ENCODE measurements around the gene SMURF1.
A peak's percentile ranks its signal among the peaks of the same experiment; 100 is the strongest.
"Not testable (repeated sequence)": the region's sequence is repeated elsewhere in the genome, so short reads cannot be mapped to it uniquely, and the experiment has no call there.

The SMURF1 gene

DNA sequence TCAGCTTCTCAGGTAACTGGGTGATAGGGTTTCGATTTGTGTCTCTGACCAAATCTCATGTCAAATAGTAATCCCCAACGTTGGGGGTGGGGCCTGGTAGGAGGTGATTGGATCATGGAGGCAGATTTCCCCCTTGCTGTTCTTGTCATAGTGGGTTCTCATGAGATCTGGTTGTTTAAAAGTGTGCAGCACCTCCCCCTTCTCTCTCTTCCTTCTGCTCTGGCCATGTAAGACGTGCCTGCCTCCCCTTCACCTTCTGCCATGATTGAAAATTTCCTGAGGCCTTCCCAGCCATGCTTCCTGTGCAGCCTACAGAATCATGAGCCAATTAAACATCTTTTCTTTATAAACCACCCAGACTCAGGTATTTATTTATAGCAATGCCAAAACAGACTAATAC, 21.9 kb upstream of the SMURF1 start:
- DNase-seq = no peak
- Mint-ChIP-seq H3K27ac (no peak overlapping the region), H3K4me3 (no peak overlapping the region), H3K4me1 (no peaks in the 10 kb centered on the region), H3K9me3 (no peaks in the 10 kb centered on the region), H3K36me3 (no peaks in the 10 kb centered on the region), H3K27me3 (peaks cover 22% of the 10 kb centered on the region)
- CTCF ChIA-PET = no interaction called here

DNA sequence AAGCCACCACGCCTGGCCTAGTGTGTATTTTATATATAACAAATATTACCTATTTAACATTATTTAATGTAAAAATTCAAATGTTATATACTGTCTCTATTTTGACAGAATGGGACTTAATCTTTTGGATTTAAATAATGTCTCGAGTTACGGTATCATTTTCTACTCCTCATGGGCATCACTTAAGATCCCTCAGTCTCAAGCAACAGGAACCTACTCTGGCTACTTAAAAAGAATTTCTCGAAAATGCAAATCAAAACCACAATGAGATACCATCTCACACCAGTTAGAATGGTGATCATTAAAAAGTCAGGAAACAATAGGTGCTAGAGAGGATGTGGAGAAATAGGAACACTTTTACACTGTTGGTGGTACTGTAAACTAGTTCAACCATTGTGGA, 19.8 kb upstream of the SMURF1 start:
- H3K4me1 Mint-ChIP-seq, H3K27ac Mint-ChIP-seq, CTCF ChIA-PET, H3K36me3 Mint-ChIP-seq, H3K4me3 Mint-ChIP-seq, DNase-seq, H3K9me3 Mint-ChIP-seq: not testable (repeated sequence)
- peaks cover 21% of the 10 kb centered on the region for H3K27me3 Mint-ChIP-seq

DNA sequence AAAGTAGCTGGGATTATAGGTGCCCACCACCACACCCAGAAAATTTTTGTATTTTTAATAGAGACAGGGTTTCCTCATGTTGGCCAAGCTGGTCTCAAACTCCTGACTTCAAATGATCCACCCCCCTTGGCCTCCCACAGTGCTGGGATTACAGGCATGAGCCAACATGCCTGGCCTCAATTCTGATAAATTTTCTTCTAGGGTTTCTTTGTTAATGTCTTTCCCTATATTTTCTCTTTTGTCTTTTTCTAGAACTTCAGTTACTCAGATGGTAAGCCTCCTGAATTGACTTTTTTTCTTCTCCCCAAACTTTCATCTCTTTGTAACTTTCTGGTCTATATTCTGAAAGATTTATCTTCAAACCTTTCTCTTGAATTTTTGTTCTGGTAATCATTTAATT, 12.7 kb upstream of the SMURF1 start:
- Mint-ChIP-seq H3K4me1 (no peaks in the 10 kb centered on the region), H3K27ac (no peak overlapping the region), H3K4me3 (no peak overlapping the region), H3K9me3 (no peaks in the 10 kb centered on the region), H3K36me3 (no peaks in the 10 kb centered on the region), H3K27me3 (peaks cover 26% of the 10 kb centered on the region)
- no peak for DNase-seq
- CTCF ChIA-PET = no interaction called here

- no peaks in the 10 kb centered on the region for H3K36me3 Mint-ChIP-seq
- no peak for DNase-seq
- CTCF ChIA-PET = no interaction called here
- peaks cover 26% of the 10 kb centered on the region for H3K27me3 Mint-ChIP-seq
- no peak overlapping the region for H3K27ac Mint-ChIP-seq
- H3K4me1 Mint-ChIP-seq = no peaks in the 10 kb centered on the region
- no peaks in the 10 kb centered on the region for H3K9me3 Mint-ChIP-seq
- no peak overlapping the region for H3K4me3 Mint-ChIP-seq
Measured at GRCh38 chr7:99155211-99155610, 11.3 kb upstream of the SMURF1 start.

DNA sequence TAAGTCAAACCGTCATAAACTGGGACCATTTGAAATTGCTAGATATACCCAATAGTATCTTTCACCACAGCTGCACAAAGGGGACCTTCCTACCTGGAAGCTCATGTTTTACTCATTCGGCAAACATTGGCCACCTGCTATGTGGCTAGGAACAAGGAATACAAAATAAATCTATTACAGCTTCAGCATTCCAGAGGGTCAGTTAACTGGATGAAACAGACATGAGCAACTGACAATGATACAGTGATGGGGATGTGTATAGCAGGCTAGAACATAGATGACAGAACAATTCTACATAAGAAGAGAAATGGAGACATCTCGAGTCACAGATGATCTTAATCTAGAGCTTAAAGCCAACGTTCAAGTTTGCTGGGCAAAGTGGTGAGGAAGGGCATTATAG, 3.1 kb upstream of the SMURF1 start:
- CTCF ChIA-PET = interaction anchor here (0.6 kb wide), 1 partner anchor 176 kb away, joined by 3 read pairs; no protein-coding TSS in a partner anchor
- Mint-ChIP-seq H3K27me3 (peaks cover 15% of the 10 kb centered on the region), H3K36me3 (no peaks in the 10 kb centered on the region), H3K9me3 (no peaks in the 10 kb centered on the region), H3K4me3 (no peak overlapping the region), H3K27ac (no peak overlapping the region), H3K4me1 (peaks cover 20% of the 10 kb centered on the region)
- DNase-seq = no peak

DNA sequence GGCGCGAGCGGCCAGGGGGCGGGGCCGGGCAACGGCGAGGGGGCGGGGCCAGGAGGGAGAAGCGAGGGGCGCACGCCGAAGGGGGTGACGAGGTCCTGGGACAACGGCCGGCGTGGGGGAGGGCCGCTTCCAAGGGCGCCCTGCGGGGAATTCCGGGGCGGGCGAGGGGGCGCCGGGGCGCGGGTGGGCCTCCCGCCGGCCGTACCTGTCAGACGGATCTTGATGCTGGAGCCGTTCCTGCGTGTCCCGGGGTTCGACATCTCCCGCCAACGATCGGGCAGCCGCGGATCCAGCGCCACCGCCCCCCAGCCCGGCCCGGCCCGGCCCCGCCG, 421 bp downstream of the SMURF1 start:
- Mint-ChIP-seq H3K4me1 (peaks cover 41% of the 10 kb centered on the region), H3K27me3 (peaks cover 11% of the 10 kb centered on the region), H3K9me3 (no peaks in the 10 kb centered on the region), H3K4me3 (peak overlapping the region; percentile 79), H3K27ac (peak overlapping the region; percentile 85), H3K36me3 (peaks cover 10% of the 10 kb centered on the region)
- no peak for DNase-seq
- CTCF ChIA-PET = no interaction called here

- DNase-seq = peak; percentile 94
- H3K27ac Mint-ChIP-seq = peak overlapping the region; percentile 85
- peaks cover 41% of the 10 kb centered on the region for H3K4me1 Mint-ChIP-seq
- no peaks in the 10 kb centered on the region for H3K9me3 Mint-ChIP-seq
- peaks cover 5% of the 10 kb centered on the region for H3K27me3 Mint-ChIP-seq
- H3K36me3 Mint-ChIP-seq = peaks cover 10% of the 10 kb centered on the region
- CTCF ChIA-PET = no interaction called here
- peak overlapping the region; percentile 79 for H3K4me3 Mint-ChIP-seq
Measured at GRCh38 chr7:99142727-99143520, 984 bp downstream of the SMURF1 start.

DNA sequence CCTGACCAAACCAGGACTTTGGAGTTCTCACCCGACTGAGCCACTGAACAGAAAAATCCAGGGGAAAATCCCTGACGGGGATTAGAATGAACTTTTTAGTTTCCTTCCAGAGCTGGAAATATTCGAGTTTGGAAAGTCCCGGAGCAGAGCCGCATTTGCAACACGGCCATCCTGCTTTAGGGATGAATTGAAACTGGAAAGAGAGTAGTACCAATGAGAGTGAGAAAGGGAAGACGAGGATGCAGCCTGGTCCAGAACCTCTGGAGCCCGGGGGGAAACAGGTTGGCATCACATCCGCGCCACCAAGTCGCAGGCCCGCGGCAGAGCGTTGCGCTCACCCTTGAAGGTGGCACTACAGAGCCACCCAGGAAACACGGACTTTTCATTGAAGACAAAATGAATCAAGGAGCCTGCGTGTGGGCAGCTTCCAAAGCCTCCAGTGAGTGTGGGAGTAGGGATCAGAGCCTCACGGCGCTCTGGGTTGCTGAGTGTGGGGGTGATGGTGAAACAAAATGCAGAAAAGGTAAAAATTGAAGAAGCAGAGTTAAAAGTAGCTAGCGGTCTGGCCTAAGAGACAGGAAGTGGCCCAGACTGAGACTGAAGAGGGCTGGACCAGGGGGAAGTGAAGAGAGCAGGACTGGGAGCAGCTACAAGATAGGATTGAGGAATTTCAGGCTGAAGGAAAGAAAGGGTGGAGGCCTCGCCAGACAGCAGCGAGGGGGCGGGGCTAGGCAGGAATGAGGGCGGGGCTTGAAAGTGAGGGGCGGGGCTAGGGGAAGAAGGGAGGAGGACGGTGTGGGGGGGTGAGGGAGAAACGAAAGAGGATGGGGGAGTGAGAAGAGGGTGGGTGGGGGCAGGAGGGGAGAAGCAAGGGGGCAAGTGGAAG, 1.8 kb downstream of the SMURF1 start:
- Mint-ChIP-seq H3K9me3 (no peaks in the 10 kb centered on the region), H3K4me1 (peaks cover 41% of the 10 kb centered on the region), H3K36me3 (peaks cover 10% of the 10 kb centered on the region), H3K4me3 (peak overlapping the region; percentile 79), H3K27me3 (no peaks in the 10 kb centered on the region), H3K27ac (peak overlapping the region; percentile 85)
- peak; percentile 73 for DNase-seq
- CTCF ChIA-PET = no interaction called here

GRCh38 chr7:99141334-99141733, 2.6 kb downstream of the SMURF1 start:
- CTCF ChIA-PET = no interaction called here
- DNase-seq = no peak
- peaks cover 41% of the 10 kb centered on the region for H3K4me1 Mint-ChIP-seq
- no peaks in the 10 kb centered on the region for H3K27me3 Mint-ChIP-seq
- H3K9me3 Mint-ChIP-seq = no peaks in the 10 kb centered on the region
- H3K36me3 Mint-ChIP-seq = peaks cover 10% of the 10 kb centered on the region
- peak overlapping the region; percentile 79 for H3K4me3 Mint-ChIP-seq
- H3K27ac Mint-ChIP-seq = peak overlapping the region; percentile 85

GRCh38 chr7:99140813-99141212, 3.1 kb downstream of the SMURF1 start:
- DNase-seq = no peak
- Mint-ChIP-seq H3K27ac (peak overlapping the region; percentile 46), H3K27me3 (no peaks in the 10 kb centered on the region), H3K4me1 (peaks cover 41% of the 10 kb centered on the region), H3K36me3 (peaks cover 10% of the 10 kb centered on the region), H3K4me3 (peak overlapping the region; percentile 79), H3K9me3 (no peaks in the 10 kb centered on the region)
- CTCF ChIA-PET = no interaction called here

DNA sequence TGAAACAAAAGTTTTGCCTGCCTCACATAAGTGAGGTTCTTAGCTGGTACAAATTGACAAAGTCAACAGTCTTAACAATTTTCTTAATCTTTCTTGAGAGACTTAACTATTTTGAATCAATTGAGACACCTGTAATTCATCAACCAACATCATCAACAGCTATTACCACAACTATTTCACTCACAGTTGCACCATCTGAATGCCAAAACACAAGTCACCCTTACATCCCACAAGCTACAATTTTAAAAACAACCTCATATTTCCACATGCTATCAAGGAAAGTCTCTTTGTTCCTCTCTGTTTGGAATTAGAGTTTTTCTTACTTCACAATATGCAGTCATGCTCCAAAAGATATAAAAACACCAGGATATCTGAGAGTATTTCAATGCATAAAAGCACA, 4.9 kb downstream of the SMURF1 start:
- no peak overlapping the region for H3K4me3 Mint-ChIP-seq
- H3K27me3 Mint-ChIP-seq = no peaks in the 10 kb centered on the region
- H3K36me3 Mint-ChIP-seq = peaks cover 10% of the 10 kb centered on the region
- CTCF ChIA-PET = no interaction called here
- DNase-seq = no peak
- peaks cover 32% of the 10 kb centered on the region for H3K4me1 Mint-ChIP-seq
- H3K27ac Mint-ChIP-seq = no peak overlapping the region
- H3K9me3 Mint-ChIP-seq = no peaks in the 10 kb centered on the region

- Mint-ChIP-seq H3K4me1 (peaks cover 27% of the 10 kb centered on the region), H3K36me3 (peaks cover 10% of the 10 kb centered on the region), H3K4me3 (no peak overlapping the region), H3K27me3 (no peaks in the 10 kb centered on the region), H3K27ac (no peak overlapping the region), H3K9me3 (no peaks in the 10 kb centered on the region)
- CTCF ChIA-PET = no interaction called here
- no peak for DNase-seq
Measured at GRCh38 chr7:99137411-99138180, 6.3 kb downstream of the SMURF1 start.

GRCh38 chr7:99135938-99136337, 8.0 kb downstream of the SMURF1 start:
- peaks cover 8% of the 10 kb centered on the region for H3K36me3 Mint-ChIP-seq
- H3K27me3 Mint-ChIP-seq = no peaks in the 10 kb centered on the region
- DNase-seq = no peak
- CTCF ChIA-PET = no interaction called here
- peaks cover 11% of the 10 kb centered on the region for H3K4me1 Mint-ChIP-seq
- no peaks in the 10 kb centered on the region for H3K9me3 Mint-ChIP-seq
- H3K27ac Mint-ChIP-seq = no peak overlapping the region
- H3K4me3 Mint-ChIP-seq = no peak overlapping the region

GRCh38 chr7:99133766-99134564, 9.9 kb downstream of the SMURF1 start:
- H3K9me3 Mint-ChIP-seq = no peaks in the 10 kb centered on the region
- no peak for DNase-seq
- H3K36me3 Mint-ChIP-seq = peaks cover 2% of the 10 kb centered on the region
- no peaks in the 10 kb centered on the region for H3K4me1 Mint-ChIP-seq
- CTCF ChIA-PET = no interaction called here
- H3K4me3 Mint-ChIP-seq = no peak overlapping the region
- H3K27ac Mint-ChIP-seq = no peak overlapping the region
- no peaks in the 10 kb centered on the region for H3K27me3 Mint-ChIP-seq

All from activated naive CD4-positive, alpha-beta T cell treated with anti-CD3 and anti-CD28 coated beads, Interleukin-2, amount 10 ng/mL, durations not matched to agents 7 days and 5 days (primary cell).